Prostate gland (tissue), 2 donors: Measurements from ENCODE around the gene CHID1. TPM values are rescaled to one million over a fixed set of nuclear protein-coding genes. Genes with fewer than 3 reads are reported as not detected.
A peak's percentile ranks its signal among the peaks of the same experiment; 100 is the strongest.

Source experiments
- DNase-seq: peaks from one replicate; pipeline ENCODE4 v3.0.0-alpha.2; 2019; ENCODE audit warnings: low spot score
- H3K27ac ChIP-seq, 2 donors: fragments of 200-600 bp; sonication (generic); 2 replicates each; pipeline ENCODE4 v1.5.1; 2017 to 2019
- H3K27me3 ChIP-seq: fragments of 200-600 bp; sonication (generic); replicated peaks from 2 replicates; pipeline ENCODE4 v1.5.1; 2019; ENCODE audit not compliant: insufficient read depth
- H3K36me3 ChIP-seq, 2 donors: fragments of 200-600 bp; sonication (generic); 1 replicate in 1 of 2; 2 replicates in 1 of 2; pipeline versions ENCODE4 v1.5.1 to v1.8.1; 2017 to 2019
- H3K4me1 ChIP-seq: fragments of 200-600 bp; sonication (generic); replicated peaks from 2 replicates; pipeline ENCODE4 v1.5.1; 2019
- H3K4me3 ChIP-seq, 2 donors: fragments of 200-600 bp; sonication (generic); 2 replicates each; pipeline ENCODE4 v1.5.1; 2017 to 2019
- H3K9me3 ChIP-seq: fragments of 200-600 bp; sonication (generic); 2 replicates; pipeline ENCODE4 v1.5.1; 2017
- CTCF ChIP-seq, 4 experiments: fragments of 200-600 bp in 2 of 4; fragments of 450-650 bp in 2 of 4; sonication (generic) in 2 of 4; IDR thresholded peaks; 1 replicate in 3 of 4; 2 replicates in 1 of 4; pipeline ENCODE4 v1.5.1; 2016 to 2019; ENCODE audit warnings: antibody characterized with exemption in 4 of 4, mild to moderate bottlenecking in 2 of 4, moderate library complexity in 2 of 4
- POLR2A ChIP-seq: fragments of 450-650 bp; IDR thresholded peaks from one replicate; pipeline ENCODE4 v1.6.1; 2016; ENCODE audit warnings: antibody characterized with exemption, mild to moderate bottlenecking
- POLR2AphosphoS5 ChIP-seq: sonication (generic); formaldehyde crosslinking; IDR thresholded peaks from one replicate; pipeline ENCODE4 v1.6.1; 2017; ENCODE audit warnings: antibody characterized with exemption
- WGBS: methylation state at CpG from one replicate; pipeline ENCODE4 v1.1.5; 2018; 5-methylcytosine and 5-hydroxymethylcytosine counted together
- intact Hi-C: fragments of 100-400 bp; cut with DNase I; formaldehyde crosslinking; loops from one replicate; pipeline ENCODE4 v1.14.2; 2022
- total RNA-seq, 2 donors: library from RNA; depleted of rRNA; stranded (reverse); fragments of >200 nt; gene quantifications; one replicate each; pipeline ENCODE4 v1.1.0, GENCODE V29; 2016

The CHID1 gene
- total RNA-seq, 2 donors from 2014 or later: 107 to 145 TPM

GRCh38 chr11:833849-834311 is 76.7 kb downstream of the CHID1 start:
- no peaks in the 10 kb centered on the region for H3K27me3 ChIP-seq
- peak overlapping the region; percentile 63 to 79 for H3K4me3 ChIP-seq
- H3K9me3 ChIP-seq: no peaks in the 10 kb centered on the region
- DNase-seq: no peak
- H3K4me1 ChIP-seq: peaks cover 27% of the 10 kb centered on the region
- H3K36me3 ChIP-seq: no peaks in the 10 kb centered on the region
- WGBS: 61% methylated on average over 9 of the region's 9 CpGs
- peak overlapping the region; percentile 76 to 77 for H3K27ac ChIP-seq
- TF ChIP-seq CTCF (IDR thresholded peaks at IDR 0.05) (no peak), POLR2A (no peak), POLR2AphosphoS5 (no peak)
- intact Hi-C loops: no loop called here

- Histone ChIP-seq H3K9me3 (no peaks in the 10 kb centered on the region), H3K27ac (peak overlapping the region; percentile 76 to 77), H3K27me3 (no peaks in the 10 kb centered on the region), H3K4me1 (peaks cover 27% of the 10 kb centered on the region), H3K4me3 (peak overlapping the region; percentile 63 to 79), H3K36me3 (no peaks in the 10 kb centered on the region)
- DNase-seq: no peak
- TF ChIP-seq CTCF (IDR thresholded peaks at IDR 0.05) (no peak), POLR2AphosphoS5 (no peak), POLR2A (peak; percentile 39)
- intact Hi-C loops: no loop called here
- WGBS: under 1% methylated on average over 30 of the region's 55 CpGs
Observed at GRCh38 chr11:833114-833791, 77.4 kb downstream of the CHID1 start.

- peak within 1 kb of the TSS; percentile 63 to 79 for H3K4me3 ChIP-seq
- intact Hi-C loops: no loop called here
- H3K27me3 ChIP-seq: no peaks in the 10 kb centered on the region
- WGBS: 4% methylated on average over 41 of the region's 67 CpGs
- H3K27ac ChIP-seq: peak within 1 kb of the TSS; percentile 76 to 77
- no peaks in the 10 kb centered on the region for H3K9me3 ChIP-seq
- peaks cover 27% of the 10 kb centered on the region for H3K4me1 ChIP-seq
- H3K36me3 ChIP-seq: no peaks in the 10 kb centered on the region
- TF ChIP-seq CTCF (IDR thresholded peaks at IDR 0.05) (peak in 1 of 4 experiments; percentile 16), POLR2AphosphoS5 (no peak), POLR2A (no peak)
- DNase-seq: no peak
Observed at GRCh38 chr11:832529-833113, 78.0 kb downstream of the CHID1 start, which contains the start of gene CD151. TSS of gene CD151 (plus strand) at chr11:832952. CDS start at chr11:836070, 3,118 bp downstream.

- Histone ChIP-seq H3K4me1 (peaks cover 32% of the 10 kb centered on the region), H3K36me3 (no peaks in the 10 kb centered on the region), H3K9me3 (no peaks in the 10 kb centered on the region), H3K27ac (peak overlapping the region; percentile 76 to 77), H3K4me3 (peak overlapping the region; percentile 63 to 79), H3K27me3 (no peaks in the 10 kb centered on the region)
- TF ChIP-seq POLR2A (no peak), CTCF (IDR thresholded peaks at IDR 0.05) (no peak), POLR2AphosphoS5 (no peak)
- DNase-seq: no peak
- intact Hi-C loops: no loop called here
- WGBS: 77% methylated on average over 23 of the region's 23 CpGs
Observed at GRCh38 chr11:831961-832528, 78.6 kb downstream of the CHID1 start.
